HepG2 (cell line): ENCODE data around the gene SAMD4B. TPM values are rescaled to one million over a fixed set of nuclear protein-coding genes. Genes with fewer than 3 reads are reported as not detected.

Experiments used
- CREB1 ChIP-seq, 2 experiments: fragments of 450-650 bp in 1 of 2; IDR thresholded peaks; 2 replicates each; pipeline ENCODE4 v1.6.1; 2016 to 2017; ENCODE audit warnings: control low read depth in 1 of 2, mild to moderate bottlenecking in 1 of 2, missing compliant biosample characterization in 1 of 2, missing genetic modification characterization in 1 of 2
- MEIS1 ChIP-seq: sonication (generic); formaldehyde crosslinking; IDR thresholded peaks from 2 replicates; pipeline ENCODE4 v1.9.0; 2021; ENCODE audit warnings: mild to moderate bottlenecking, missing genetic modification reagents, moderate library complexity, borderline replicate concordance
- MZF1 ChIP-seq: sonication (generic); formaldehyde crosslinking; IDR thresholded peaks from 2 replicates; pipeline ENCODE4 v1.8.1; 2023; ENCODE audit warnings: mild to moderate bottlenecking, missing genetic modification reagents, borderline replicate concordance
- POLR2AphosphoS5 ChIP-seq: IDR thresholded peaks from 2 replicates; pipeline ENCODE4 v1.6.1; 2012; ENCODE audit warnings: low read depth, low read length
- SIN3B ChIP-seq: fragments of 150-350 bp; IDR thresholded peaks from 2 replicates; pipeline ENCODE4 v1.6.1; 2014; ENCODE audit warnings: low read length
- TMF1 ChIP-seq: sonication (generic); formaldehyde crosslinking; IDR thresholded peaks from 2 replicates; pipeline ENCODE4 v1.8.1; 2022; ENCODE audit warnings: low read depth, missing genetic modification reagents
- ZNF20 ChIP-seq: sonication (generic); formaldehyde crosslinking; IDR thresholded peaks from 2 replicates; pipeline ENCODE4 v1.4.0; 2020; ENCODE audit warnings: mild to moderate bottlenecking, moderate library complexity, missing genetic modification reagents
- ZNF230 ChIP-seq: sonication (generic); formaldehyde crosslinking; IDR thresholded peaks from 2 replicates; pipeline ENCODE4 v1.4.0; 2020; ENCODE audit warnings: mild to moderate bottlenecking, missing genetic modification reagents
- ZNF510 ChIP-seq: sonication (generic); formaldehyde crosslinking; IDR thresholded peaks from 2 replicates; pipeline ENCODE4 v1.4.0; 2020; ENCODE audit warnings: low read depth, mild to moderate bottlenecking, missing genetic modification reagents
- ZNF629 ChIP-seq: sonication (generic); formaldehyde crosslinking; conservative IDR thresholded peaks from 2 replicates; pipeline ENCODE4 v1.5.0; 2020; ENCODE audit warnings: missing genetic modification reagents
- ZNF652 ChIP-seq: IDR thresholded peaks from 2 replicates; pipeline ENCODE4 v1.6.1; 2016; ENCODE audit warnings: low read depth, borderline replicate concordance
- ZNF660 ChIP-seq: sonication (generic); formaldehyde crosslinking; IDR thresholded peaks from 2 replicates; pipeline ENCODE4 v1.5.1; 2020; ENCODE audit warnings: mild to moderate bottlenecking, low read depth, missing genetic modification reagents, borderline replicate concordance
- polyA plus RNA-seq, 8 experiments: library from polyadenylated mRNA; depleted of rRNA in 3 of 8; stranded (reverse) in 7 of 8; unstranded in 1 of 8; fragments of >200 nt; fragmentation: Illumina TruSeq in 4 of 8; extraction: Trizol in 4 of 8; gene quantifications; 2 replicates each; pipeline versions ENCODE4 v1.2.1 to v1.2.3, GENCODE V29; 2011 to 2016; ENCODE audit warnings: low read depth in 4 of 8, missing spikeins in 1 of 8, mixed read lengths in 1 of 8; ENCODE audit not compliant: insufficient read depth in 1 of 8
- total RNA-seq, 5 experiments: library from RNA; depleted of rRNA; stranded (reverse); fragments of >200 nt; fragmentation: Illumina TruSeq; extraction: Trizol; gene quantifications; 2 replicates each; pipeline ENCODE4 v1.2.3, GENCODE V29; 2016; ENCODE audit warnings: low read depth in 1 of 5
- TF ChIP-seq, protein P1 (sequence below): sonication (generic); formaldehyde crosslinking; IDR thresholded peaks from 2 replicates; pipeline ENCODE4 v1.8.1; 2022; ENCODE audit warnings: low read depth, mild to moderate bottlenecking, missing genetic modification reagents
- TF ChIP-seq, protein P2 (sequence below): sonication (generic); formaldehyde crosslinking; IDR thresholded peaks from 2 replicates; pipeline ENCODE4 v1.4.0; 2020; ENCODE audit warnings: missing genetic modification reagents, borderline replicate concordance
- TF ChIP-seq, protein P3 (sequence below): sonication (generic); formaldehyde crosslinking; IDR thresholded peaks from 2 replicates; pipeline ENCODE4 v1.4.0; 2020; ENCODE audit warnings: missing genetic modification reagents
- TF ChIP-seq, protein P4 (sequence below): sonication (generic); formaldehyde crosslinking; IDR thresholded peaks from 2 replicates; pipeline ENCODE4; 2020; ENCODE audit warnings: missing genetic modification reagents, mild to moderate bottlenecking, borderline replicate concordance

The SAMD4B gene
- total and polyA plus RNA-seq, 2 of the 13 experiments (the other 11 are each of a cell fraction or from before 2014, with no cell fraction given): 26.0 to 31.8 TPM

DNA sequence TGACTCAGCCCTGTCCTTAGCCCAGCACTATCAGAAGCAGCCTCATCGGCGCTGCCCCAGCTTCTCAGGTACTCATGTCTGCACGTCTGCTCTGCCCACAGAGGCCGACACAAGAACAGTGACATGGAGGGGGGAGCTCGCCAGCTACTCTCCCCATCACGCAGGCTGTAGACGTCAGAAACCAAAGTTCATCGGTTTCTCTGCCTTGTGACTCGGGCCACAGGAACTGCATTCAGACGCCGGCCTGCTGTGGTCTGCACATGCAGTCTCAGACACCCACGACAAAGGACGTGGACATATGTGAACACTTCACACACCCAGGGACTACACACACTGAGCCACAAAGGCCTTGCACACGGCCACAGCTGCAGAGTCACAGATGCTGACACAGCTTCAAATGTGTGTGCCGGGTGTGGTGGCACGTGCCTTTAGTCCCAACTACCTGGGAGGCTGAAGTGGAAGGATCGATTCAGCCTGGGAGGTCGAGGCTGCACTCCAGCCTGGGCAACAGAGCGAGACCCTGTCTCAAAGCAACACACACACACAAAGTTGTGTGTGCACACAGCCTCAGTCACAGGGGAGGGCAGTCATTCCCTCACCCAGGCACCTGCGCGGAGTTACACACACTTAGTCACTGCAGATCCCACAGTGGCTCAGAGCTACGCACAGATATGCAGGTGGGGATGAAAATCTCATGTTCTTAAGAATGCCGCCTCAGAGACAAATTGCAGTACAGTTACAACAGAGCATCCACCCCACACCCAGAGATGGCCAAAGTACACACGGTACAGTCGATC, 59.5 kb downstream of the SAMD4B start (continued):
- TF ChIP-seq, protein P1, sequence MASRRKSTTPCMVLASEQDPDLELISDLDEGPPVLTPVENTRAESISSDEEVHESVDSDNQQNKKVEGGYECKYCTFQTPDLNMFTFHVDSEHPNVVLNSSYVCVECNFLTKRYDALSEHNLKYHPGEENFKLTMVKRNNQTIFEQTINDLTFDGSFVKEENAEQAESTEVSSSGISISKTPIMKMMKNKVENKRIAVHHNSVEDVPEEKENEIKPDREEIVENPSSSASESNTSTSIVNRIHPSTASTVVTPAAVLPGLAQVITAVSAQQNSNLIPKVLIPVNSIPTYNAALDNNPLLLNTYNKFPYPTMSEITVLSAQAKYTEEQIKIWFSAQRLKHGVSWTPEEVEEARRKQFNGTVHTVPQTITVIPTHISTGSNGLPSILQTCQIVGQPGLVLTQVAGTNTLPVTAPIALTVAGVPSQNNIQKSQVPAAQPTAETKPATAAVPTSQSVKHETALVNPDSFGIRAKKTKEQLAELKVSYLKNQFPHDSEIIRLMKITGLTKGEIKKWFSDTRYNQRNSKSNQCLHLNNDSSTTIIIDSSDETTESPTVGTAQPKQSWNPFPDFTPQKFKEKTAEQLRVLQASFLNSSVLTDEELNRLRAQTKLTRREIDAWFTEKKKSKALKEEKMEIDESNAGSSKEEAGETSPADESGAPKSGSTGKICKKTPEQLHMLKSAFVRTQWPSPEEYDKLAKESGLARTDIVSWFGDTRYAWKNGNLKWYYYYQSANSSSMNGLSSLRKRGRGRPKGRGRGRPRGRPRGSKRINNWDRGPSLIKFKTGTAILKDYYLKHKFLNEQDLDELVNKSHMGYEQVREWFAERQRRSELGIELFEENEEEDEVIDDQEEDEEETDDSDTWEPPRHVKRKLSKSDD (CRISPR knock-in tag): no peak; the same call in 1 of the 2 replicates
- TF ChIP-seq MZF1 (CRISPR knock-in tag) (no peak), ZNF20 (peak; percentile 76; the same call in 1 of the 2 replicates), ZNF510 (CRISPR knock-in tag) (peak; percentile 77; the same call in 1 of the 2 replicates), SIN3B (no peak), CREB1 (IDR thresholded peaks at IDR 0.05) (peak; percentile 84), CREB1 (CRISPR knock-in tag; IDR thresholded peaks at IDR 0.05) (peak; percentile 91), ZNF652 (CRISPR knock-in tag) (peak; percentile 50; the same call in 1 of the 2 replicates), POLR2AphosphoS5 (peak; percentile 98), ZNF660 (CRISPR knock-in tag) (no peak), MEIS1 (CRISPR knock-in tag) (peak; percentile 96; the same call in 1 of the 2 replicates), ZNF230 (CRISPR knock-in tag) (peak; percentile 71), ZNF629 (CRISPR knock-in tag) (peak; percentile 46), TMF1 (CRISPR knock-in tag) (peak; percentile 89)
- TF ChIP-seq, protein P2, sequence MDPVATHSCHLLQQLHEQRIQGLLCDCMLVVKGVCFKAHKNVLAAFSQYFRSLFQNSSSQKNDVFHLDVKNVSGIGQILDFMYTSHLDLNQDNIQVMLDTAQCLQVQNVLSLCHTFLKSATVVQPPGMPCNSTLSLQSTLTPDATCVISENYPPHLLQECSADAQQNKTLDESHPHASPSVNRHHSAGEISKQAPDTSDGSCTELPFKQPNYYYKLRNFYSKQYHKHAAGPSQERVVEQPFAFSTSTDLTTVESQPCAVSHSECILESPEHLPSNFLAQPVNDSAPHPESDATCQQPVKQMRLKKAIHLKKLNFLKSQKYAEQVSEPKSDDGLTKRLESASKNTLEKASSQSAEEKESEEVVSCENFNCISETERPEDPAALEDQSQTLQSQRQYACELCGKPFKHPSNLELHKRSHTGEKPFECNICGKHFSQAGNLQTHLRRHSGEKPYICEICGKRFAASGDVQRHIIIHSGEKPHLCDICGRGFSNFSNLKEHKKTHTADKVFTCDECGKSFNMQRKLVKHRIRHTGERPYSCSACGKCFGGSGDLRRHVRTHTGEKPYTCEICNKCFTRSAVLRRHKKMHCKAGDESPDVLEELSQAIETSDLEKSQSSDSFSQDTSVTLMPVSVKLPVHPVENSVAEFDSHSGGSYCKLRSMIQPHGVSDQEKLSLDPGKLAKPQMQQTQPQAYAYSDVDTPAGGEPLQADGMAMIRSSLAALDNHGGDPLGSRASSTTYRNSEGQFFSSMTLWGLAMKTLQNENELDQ: no peak; the same call in 1 of the 2 replicates
- TF ChIP-seq, protein P3, sequence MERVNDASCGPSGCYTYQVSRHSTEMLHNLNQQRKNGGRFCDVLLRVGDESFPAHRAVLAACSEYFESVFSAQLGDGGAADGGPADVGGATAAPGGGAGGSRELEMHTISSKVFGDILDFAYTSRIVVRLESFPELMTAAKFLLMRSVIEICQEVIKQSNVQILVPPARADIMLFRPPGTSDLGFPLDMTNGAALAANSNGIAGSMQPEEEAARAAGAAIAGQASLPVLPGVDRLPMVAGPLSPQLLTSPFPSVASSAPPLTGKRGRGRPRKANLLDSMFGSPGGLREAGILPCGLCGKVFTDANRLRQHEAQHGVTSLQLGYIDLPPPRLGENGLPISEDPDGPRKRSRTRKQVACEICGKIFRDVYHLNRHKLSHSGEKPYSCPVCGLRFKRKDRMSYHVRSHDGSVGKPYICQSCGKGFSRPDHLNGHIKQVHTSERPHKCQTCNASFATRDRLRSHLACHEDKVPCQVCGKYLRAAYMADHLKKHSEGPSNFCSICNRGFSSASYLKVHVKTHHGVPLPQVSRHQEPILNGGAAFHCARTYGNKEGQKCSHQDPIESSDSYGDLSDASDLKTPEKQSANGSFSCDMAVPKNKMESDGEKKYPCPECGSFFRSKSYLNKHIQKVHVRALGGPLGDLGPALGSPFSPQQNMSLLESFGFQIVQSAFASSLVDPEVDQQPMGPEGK (CRISPR knock-in tag): peak; percentile 99
- TF ChIP-seq, protein P4, sequence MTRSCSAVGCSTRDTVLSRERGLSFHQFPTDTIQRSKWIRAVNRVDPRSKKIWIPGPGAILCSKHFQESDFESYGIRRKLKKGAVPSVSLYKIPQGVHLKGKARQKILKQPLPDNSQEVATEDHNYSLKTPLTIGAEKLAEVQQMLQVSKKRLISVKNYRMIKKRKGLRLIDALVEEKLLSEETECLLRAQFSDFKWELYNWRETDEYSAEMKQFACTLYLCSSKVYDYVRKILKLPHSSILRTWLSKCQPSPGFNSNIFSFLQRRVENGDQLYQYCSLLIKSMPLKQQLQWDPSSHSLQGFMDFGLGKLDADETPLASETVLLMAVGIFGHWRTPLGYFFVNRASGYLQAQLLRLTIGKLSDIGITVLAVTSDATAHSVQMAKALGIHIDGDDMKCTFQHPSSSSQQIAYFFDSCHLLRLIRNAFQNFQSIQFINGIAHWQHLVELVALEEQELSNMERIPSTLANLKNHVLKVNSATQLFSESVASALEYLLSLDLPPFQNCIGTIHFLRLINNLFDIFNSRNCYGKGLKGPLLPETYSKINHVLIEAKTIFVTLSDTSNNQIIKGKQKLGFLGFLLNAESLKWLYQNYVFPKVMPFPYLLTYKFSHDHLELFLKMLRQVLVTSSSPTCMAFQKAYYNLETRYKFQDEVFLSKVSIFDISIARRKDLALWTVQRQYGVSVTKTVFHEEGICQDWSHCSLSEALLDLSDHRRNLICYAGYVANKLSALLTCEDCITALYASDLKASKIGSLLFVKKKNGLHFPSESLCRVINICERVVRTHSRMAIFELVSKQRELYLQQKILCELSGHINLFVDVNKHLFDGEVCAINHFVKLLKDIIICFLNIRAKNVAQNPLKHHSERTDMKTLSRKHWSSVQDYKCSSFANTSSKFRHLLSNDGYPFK (CRISPR knock-in tag): peak; percentile 80; the same call in 1 of the 2 replicates
